HG03565 (cell line): ENCODE measurements around the gene TMEM243.
"Not testable (repeated sequence)": the region's sequence is repeated elsewhere in the genome, so short reads cannot be mapped to it uniquely, and the experiment has no call there.

Source experiments
- ATAC-seq: cut with Tn5 transposase; IDR thresholded peaks from one replicate; pipeline ENCODE4 v1.9.1; 2021; ENCODE audit warnings: mild to moderate bottlenecking, moderate library complexity; ENCODE audit not compliant: unreplicated experiment

Gene TMEM243

GRCh38 chr7:87213252-87213651 lies 6.3 kb downstream of the TMEM243 start:
- no peak for ATAC-seq

DNA sequence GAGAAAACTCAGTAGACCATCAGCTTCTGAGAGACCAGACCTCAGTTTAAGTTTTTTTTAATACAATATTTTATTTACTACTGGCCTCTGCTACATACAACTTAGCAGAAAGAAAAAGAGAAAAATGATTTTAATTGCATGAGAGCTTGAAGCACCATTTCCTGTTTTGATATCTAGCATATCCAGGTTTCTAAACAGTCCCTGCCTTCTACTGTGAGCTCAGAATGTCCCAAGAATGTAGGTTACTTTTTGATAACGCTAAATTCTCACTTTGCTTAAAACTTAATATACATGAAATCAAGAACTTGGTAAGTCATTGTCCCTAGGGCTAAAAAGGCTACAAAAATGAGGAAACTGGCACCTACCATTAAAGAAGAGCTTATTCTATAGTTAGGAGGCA lies 7.0 kb downstream of the TMEM243 start:
- no peak for ATAC-seq

DNA sequence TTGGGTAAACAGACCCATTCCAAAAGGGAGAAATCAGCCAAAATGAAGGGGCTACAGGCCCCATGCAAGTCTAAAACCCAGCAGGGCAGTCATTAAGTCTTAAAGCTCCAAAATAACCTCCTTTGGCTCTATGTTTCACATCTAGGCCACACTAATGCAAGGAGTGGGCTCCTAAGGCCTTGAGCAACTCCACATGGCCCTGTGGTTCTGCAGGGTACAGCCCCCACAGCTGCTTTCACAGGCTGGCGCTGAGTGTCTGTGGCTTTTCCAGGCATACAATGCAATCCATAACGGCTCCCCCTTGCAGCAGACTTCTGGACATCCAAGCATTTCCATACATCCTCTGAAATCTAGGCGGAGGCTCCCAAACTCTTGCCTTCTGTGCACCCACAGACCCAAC lies 9.0 kb downstream of the TMEM243 start:
- no peak for ATAC-seq

DNA sequence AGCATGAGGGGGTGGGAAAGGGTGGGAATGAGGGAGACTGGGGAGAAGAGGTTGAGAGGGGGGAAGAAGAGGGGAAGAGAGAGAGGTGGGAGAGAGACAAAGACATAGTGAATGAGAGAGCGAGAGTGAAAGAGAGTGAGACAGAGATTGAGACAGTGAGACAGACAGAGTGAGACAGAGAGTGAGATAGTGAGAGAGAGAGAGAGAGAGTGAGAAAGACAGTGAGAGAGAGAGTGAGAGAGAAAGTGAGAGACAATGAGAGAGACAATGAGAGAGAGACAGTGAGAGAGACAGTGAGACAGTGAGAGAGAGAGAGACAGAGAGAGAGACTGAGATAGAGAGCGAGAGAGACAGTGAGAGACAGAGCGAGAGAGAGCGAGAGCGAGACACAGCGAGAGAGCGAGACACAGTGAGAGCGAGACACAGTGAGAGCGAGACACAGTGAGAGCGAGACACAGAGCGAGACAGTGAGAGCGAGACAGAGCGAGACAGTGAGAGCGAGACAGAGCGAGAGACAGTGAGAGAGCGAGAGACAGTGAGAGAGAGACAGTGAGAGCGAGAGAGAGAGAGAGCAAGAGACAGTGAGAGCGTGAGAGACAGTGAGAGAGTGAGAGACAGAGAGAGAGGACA lies 10.1 kb downstream of the TMEM243 start:
- no peak for ATAC-seq

DNA sequence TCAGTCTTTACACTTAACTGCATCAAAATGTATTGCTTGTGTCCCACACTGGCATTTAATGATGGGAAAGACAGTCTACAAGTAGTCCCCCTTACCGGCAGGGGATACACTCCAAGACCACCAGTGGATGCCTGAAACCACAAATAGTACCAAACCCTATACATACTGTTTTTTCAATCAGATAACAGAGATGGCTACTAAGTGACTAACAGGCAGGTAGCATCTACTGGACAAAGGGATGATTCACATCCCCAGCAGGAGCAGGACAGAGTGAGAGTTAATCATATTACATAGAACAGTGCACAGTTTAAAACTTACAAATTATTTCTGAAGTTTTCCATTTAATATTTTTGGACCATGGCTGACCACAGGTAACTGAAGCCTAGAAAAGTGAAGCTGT lies 13.2 kb downstream of the TMEM243 start:
- ATAC-seq: no peak

DNA sequence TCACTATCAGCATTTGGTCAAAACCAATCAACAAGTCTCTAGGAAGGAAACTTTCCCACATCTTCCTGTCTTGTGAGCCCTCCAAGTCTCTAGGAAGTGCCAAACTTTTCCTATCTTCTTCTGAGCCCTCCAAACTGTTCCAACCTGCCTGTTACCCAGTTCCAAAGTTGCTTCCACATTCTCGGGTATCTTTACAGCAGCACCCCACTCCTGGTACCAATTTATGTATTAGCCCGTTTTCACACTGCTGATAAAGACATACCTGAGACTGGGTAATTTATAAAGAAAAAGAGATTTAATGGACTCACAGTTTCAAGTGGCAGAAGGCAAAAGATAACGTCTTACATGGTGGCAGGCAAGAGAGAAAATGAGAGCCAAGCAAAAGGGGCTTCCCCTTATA lies 13.8 kb downstream of the TMEM243 start:
- not testable (repeated sequence) for ATAC-seq

GRCh38 chr7:87204933-87205332 lies 14.6 kb downstream of the TMEM243 start:
- ATAC-seq: no peak

- not testable (repeated sequence) for ATAC-seq
These were observed 15.6 kb downstream of the TMEM243 start for GRCh38 chr7:87203929-87204328.

GRCh38 chr7:87202705-87203104 lies 16.8 kb downstream of the TMEM243 start:
- ATAC-seq: no peak

- no peak for ATAC-seq
These were observed 17.3 kb downstream of the TMEM243 start for GRCh38 chr7:87202208-87202607.

DNA sequence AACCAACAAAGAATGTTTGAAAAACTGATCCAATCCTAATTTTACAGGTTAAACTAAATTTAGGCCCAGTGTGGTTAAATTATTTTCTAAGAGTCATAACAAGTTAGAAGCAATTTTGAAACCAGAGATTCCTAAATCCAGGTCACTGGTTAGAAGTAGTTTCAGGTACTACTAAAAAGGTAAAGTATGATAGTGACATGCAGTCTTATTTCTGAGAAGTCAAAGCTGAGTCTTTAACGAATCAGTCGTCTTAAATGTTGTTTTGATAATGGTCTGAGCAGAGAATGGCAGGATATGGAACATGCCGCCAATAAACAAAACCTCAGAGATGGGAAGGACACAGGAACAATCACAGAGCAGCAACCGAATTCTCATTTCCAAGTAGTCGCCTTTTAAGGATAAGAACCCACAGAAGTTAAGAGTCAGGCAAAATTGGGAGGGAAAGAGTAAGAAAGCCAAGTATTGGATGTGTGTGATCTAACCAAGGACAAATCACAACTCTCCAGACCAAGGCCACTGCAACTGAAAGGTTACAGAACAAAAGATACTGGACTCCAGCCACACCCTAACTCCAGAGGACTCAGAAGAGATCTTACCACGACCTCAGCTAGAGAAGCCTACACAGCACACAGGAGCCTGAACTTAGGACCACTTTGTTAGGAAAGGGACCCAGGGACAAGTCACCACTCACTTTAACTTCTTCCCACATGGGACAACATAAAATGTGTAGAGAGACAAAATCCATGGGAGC lies 19.7 kb downstream of the TMEM243 start:
- ATAC-seq: no peak

GRCh38 chr7:87199241-87199640 lies 20.3 kb downstream of the TMEM243 start:
- ATAC-seq: no peak

DNA sequence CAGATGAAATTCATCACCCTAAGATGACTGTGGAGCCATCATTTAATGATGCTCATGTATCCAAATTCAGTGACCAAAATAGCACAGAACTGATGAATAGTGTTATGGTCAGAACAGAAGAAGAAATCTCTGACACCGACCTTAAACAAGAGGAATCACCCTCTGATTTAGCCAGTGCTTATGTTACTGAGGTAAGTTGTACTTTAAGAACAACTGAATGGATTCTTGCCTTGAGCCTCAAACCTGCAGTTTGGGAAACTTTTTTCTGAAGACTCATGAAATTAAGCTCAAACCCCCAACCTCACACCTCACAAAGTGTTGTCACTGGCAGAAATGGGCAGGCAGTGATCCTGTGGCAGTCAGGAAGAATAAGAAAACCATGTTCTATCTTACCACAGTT lies 25.6 kb downstream of the TMEM243 start:
- ATAC-seq: no peak

DNA sequence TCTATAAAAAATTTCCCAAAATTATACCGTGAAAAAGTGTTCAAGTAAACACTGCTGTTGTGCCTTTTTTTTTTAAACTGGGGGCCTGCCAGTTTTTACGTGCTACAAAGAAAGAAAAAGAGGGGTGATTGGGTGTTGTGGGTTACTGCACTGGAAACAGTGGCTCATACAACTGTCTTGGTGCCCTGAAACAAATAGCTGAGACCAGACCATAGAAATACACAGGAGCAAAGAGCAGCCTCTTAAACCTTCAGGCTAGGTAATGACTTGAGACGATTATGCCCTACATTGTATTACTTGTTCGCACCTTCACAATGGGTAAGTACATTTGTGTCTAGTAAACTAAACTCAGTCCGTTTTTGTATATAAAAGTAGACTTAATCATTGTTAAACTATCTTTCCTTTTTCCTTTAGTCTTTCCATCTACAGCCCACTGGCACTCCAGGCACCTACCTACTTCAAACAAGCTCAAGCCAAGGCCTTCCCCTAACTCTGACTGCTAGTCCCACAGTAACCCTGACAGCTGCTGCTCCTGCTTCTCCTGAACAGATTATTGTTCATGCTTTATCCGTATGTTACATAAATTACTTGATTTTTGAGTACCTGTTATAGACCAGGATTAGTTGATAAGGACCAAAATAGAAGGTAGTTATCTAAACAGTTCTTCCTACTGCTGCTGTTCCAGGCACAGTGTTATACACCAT lies 26.6 kb downstream of the TMEM243 start:
- no peak for ATAC-seq

DNA sequence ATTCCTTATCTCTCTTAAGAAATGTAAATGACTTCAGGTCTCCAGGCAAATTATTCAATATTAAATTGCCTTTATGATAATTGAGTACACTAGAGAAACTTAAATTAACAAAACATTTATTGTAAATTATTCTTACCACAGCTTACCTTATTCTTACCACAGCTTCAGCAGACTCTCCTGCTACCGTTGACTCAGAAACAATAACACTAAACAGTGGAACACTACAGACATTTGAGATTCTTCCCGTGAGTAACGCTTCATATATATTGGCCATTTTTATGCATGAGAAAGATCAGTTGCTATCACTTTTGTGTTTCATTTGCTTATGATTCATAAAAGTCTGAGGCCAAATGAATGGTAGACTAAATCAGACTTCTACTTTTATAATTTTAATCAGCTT lies 28.7 kb downstream of the TMEM243 start:
- no peak for ATAC-seq

GRCh38 chr7:87188930-87189329 lies 30.6 kb downstream of the TMEM243 start:
- peak; percentile 44 for ATAC-seq

DNA sequence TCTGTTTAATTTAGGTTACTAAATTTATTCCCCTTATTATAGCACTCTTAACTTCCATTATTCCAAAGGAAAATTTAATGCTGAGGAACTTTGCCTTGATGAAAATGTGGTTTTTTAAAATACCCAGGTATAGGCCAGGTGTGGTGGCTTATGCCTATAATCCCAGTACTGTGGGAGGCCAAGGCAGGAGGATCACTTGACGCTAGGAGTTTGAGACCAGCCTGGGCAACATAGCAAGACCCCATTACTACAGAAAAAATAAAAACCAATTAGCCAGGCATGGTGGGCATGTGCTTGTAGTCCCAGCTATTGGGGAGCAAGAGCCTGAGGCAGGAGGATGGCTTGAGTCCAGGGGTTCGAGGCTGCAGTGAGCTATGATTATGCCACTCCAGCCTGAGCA lies 32.4 kb downstream of the TMEM243 start:
- no peak for ATAC-seq

GRCh38 chr7:87179180-87179579 lies 40.4 kb downstream of the TMEM243 start:
- ATAC-seq: no peak

DNA sequence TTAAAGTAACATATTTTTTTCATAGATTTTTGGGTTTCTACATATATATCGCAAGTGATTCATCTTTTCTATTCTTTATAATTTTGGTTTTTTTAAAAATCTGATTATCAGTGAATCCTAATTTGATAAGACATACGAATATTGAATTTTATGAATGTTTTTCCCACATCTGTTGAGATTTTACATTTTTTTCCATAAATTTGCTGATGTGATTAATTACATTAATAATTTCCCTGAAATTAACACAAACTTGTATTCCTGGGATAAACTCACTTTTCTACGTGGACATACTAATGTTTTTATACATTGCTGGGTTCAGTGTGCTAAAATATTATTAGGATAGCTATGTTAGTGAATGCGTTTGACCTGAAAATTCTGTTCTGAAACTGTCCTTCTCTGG lies 41.2 kb downstream of the TMEM243 start:
- no peak for ATAC-seq

DNA sequence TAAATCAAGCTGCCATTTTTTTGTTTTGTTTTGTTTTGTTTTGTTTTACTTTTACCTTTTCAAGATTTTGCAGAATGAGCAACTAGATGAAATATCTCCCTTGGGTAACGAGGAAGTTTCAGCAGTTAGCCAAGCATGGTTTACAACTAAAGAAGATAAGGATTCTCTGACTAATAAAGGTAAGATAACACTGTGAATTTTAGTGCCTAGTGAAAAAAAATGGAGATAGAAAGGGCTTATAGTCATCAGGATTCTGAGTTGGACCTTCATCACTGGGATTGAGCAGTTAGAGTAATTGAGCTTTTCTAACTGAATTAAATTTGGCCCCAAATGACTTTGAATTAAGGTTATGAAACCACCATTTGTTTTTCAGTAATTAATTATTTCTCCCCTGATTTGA lies 46.1 kb downstream of the TMEM243 start:
- ATAC-seq: no peak

GRCh38 chr7:87171282-87171934 lies 48.1 kb downstream of the TMEM243 start:
- ATAC-seq: peak; percentile 50

- ATAC-seq: no peak
These were observed 48.7 kb downstream of the TMEM243 start for GRCh38 chr7:87170828-87171227.
